GM19328 (cell line): ENCODE results near the gene FBRS.
"Not testable (repeated sequence)": the region's sequence is repeated elsewhere in the genome, so short reads cannot be mapped to it uniquely, and the experiment has no call there.

Experiments
- ATAC-seq: cut with Tn5 transposase; IDR thresholded peaks from one replicate; pipeline ENCODE4 v1.9.1; 2021; ENCODE audit warnings: mild to moderate bottlenecking, moderate library complexity; ENCODE audit not compliant: unreplicated experiment

Gene FBRS

GRCh38 chr16:30697264-30698138 is 39.3 kb downstream of the FBRS start:
- no peak for ATAC-seq

GRCh38 chr16:30698139-30698815 is 40.0 kb downstream of the FBRS start:
- peak; percentile 79 for ATAC-seq

GRCh38 chr16:30698816-30699614 is 40.8 kb downstream of the FBRS start, which contains the start of gene SRCAP:
Gene SRCAP, plus strand, starts transcription at chr16:30699171. Its CDS starts 1,654 bp downstream, at chr16:30700825.
- ATAC-seq, result peak; percentile 30

- no peak for ATAC-seq
Observed at GRCh38 chr16:30699615-30700099, 41.4 kb downstream of the FBRS start.

GRCh38 chr16:30700491-30700890 is 42.3 kb downstream of the FBRS start:
- ATAC-seq, result no peak

- ATAC-seq, result no peak
Observed at GRCh38 chr16:30700971-30701370, 42.7 kb downstream of the FBRS start.

GRCh38 chr16:30703071-30703470 is 44.8 kb downstream of the FBRS start:
- ATAC-seq, result not testable (repeated sequence)

- no peak for ATAC-seq
Observed at GRCh38 chr16:30703971-30704370, 45.7 kb downstream of the FBRS start.

- no peak for ATAC-seq
Observed at GRCh38 chr16:30706046-30706445, 47.8 kb downstream of the FBRS start.

GRCh38 chr16:30710971-30711370 is 52.7 kb downstream of the FBRS start:
- no peak for ATAC-seq

GRCh38 chr16:30711712-30712111 is 53.5 kb downstream of the FBRS start:
- no peak for ATAC-seq

- ATAC-seq, result no peak
Observed at GRCh38 chr16:30715750-30716445, 57.7 kb downstream of the FBRS start.

- no peak for ATAC-seq
Observed at GRCh38 chr16:30720086-30720485, 61.9 kb downstream of the FBRS start.
